ENCODE measurements around the gene FBXW12. TPM values are rescaled to one million over a fixed set of nuclear protein-coding genes. Genes with fewer than 3 reads are reported as not detected.
A peak's percentile ranks its signal among the peaks of the same experiment; 100 is the strongest.
"Not testable (repeated sequence)": the region's sequence is repeated elsewhere in the genome, so short reads cannot be mapped to it uniquely, and the experiment has no call there.

Gene FBXW12
- total RNA-seq = not detected in 3 replicates
- long read RNA-seq = 0 reads

- H3K9me3 Mint-ChIP-seq (ENCODE audit: low read depth) = no peaks in the 10 kb centered on the region
- peaks cover 4% of the 10 kb centered on the region for H3K27me3 Mint-ChIP-seq (ENCODE audit: low read depth)
- H3K36me3 Mint-ChIP-seq (ENCODE audit: low read depth) = no peaks in the 10 kb centered on the region
- H3K4me3 Mint-ChIP-seq (ENCODE audit: unreplicated experiment) = no peak within 1 kb of the TSS
- H3K27ac Mint-ChIP-seq (ENCODE audit: unreplicated experiment) = no peak within 1 kb of the TSS
- no peak for TF ChIP-seq CTCF (IDR thresholded peaks at IDR 0.05)
- H3K4me1 Mint-ChIP-seq (ENCODE audit: low read depth) = no peaks in the 10 kb centered on the region
- DNase-seq (ENCODE audit: low spot score) = no peak
These were observed at the start of gene FBXW12 for GRCh38 chr3:48371651-48372376. FBXW12 (plus strand) TSS chr3:48372219; CDS start chr3:48372768, 549 bp downstream.

GRCh38 chr3:48331706-48332435, 40.1 kb upstream of the FBXW12 start:
- peaks cover 19% of the 10 kb centered on the region for H3K27me3 Mint-ChIP-seq (ENCODE audit: low read depth)
- not testable (repeated sequence) for H3K27ac Mint-ChIP-seq (ENCODE audit: unreplicated experiment); H3K4me3 Mint-ChIP-seq (ENCODE audit: unreplicated experiment); H3K4me1 Mint-ChIP-seq (ENCODE audit: low read depth); H3K36me3 Mint-ChIP-seq (ENCODE audit: low read depth); H3K9me3 Mint-ChIP-seq (ENCODE audit: low read depth); DNase-seq (ENCODE audit: low spot score)

GRCh38 chr3:48333346-48334245, 38.4 kb upstream of the FBXW12 start, which contains the start of gene SPINK8:
SPINK8 (minus strand) TSS chr3:48333661; CDS start chr3:48328341, 5,320 bp downstream.
- H3K4me1 Mint-ChIP-seq (ENCODE audit: low read depth); H3K36me3 Mint-ChIP-seq (ENCODE audit: low read depth); H3K27ac Mint-ChIP-seq (ENCODE audit: unreplicated experiment); H3K9me3 Mint-ChIP-seq (ENCODE audit: low read depth); H3K4me3 Mint-ChIP-seq (ENCODE audit: unreplicated experiment); DNase-seq (ENCODE audit: low spot score): not testable (repeated sequence)
- H3K27me3 Mint-ChIP-seq (ENCODE audit: low read depth) = peaks cover 14% of the 10 kb centered on the region

GRCh38 chr3:48334605-48335004, 37.4 kb upstream of the FBXW12 start:
- Mint-ChIP-seq H3K36me3 (ENCODE audit: low read depth) (no peaks in the 10 kb centered on the region), H3K27ac (ENCODE audit: unreplicated experiment) (no peak overlapping the region), H3K4me3 (ENCODE audit: unreplicated experiment) (no peak overlapping the region), H3K4me1 (ENCODE audit: low read depth) (peaks cover 17% of the 10 kb centered on the region), H3K27me3 (ENCODE audit: low read depth) (peaks cover 14% of the 10 kb centered on the region), H3K9me3 (ENCODE audit: low read depth) (no peaks in the 10 kb centered on the region)
- DNase-seq (ENCODE audit: low spot score) = no peak
- TF ChIP-seq CTCF (IDR thresholded peaks at IDR 0.05) = no peak

GRCh38 chr3:48335286-48335685, 36.7 kb upstream of the FBXW12 start:
- H3K27ac Mint-ChIP-seq (ENCODE audit: unreplicated experiment) = not testable (repeated sequence)

GRCh38 chr3:48337536-48337935, 34.5 kb upstream of the FBXW12 start:
- DNase-seq (ENCODE audit: low spot score); H3K9me3 Mint-ChIP-seq (ENCODE audit: low read depth): not testable (repeated sequence)

More at GRCh38 chr3:48335286-48335685, 36.7 kb upstream of the FBXW12 start:
- H3K27me3 Mint-ChIP-seq (ENCODE audit: low read depth) = peaks cover 14% of the 10 kb centered on the region
- not testable (repeated sequence) for DNase-seq (ENCODE audit: low spot score); H3K9me3 Mint-ChIP-seq (ENCODE audit: low read depth); H3K4me3 Mint-ChIP-seq (ENCODE audit: unreplicated experiment); H3K36me3 Mint-ChIP-seq (ENCODE audit: low read depth)
- H3K4me1 Mint-ChIP-seq (ENCODE audit: low read depth) = peaks cover 17% of the 10 kb centered on the region

More at GRCh38 chr3:48337536-48337935, 34.5 kb upstream of the FBXW12 start:
- H3K4me3 Mint-ChIP-seq (ENCODE audit: unreplicated experiment); H3K36me3 Mint-ChIP-seq (ENCODE audit: low read depth); H3K27me3 Mint-ChIP-seq (ENCODE audit: low read depth): not testable (repeated sequence)
- Mint-ChIP-seq H3K27ac (ENCODE audit: unreplicated experiment) (peak overlapping the region; percentile 49), H3K4me1 (ENCODE audit: low read depth) (peaks cover 17% of the 10 kb centered on the region)

All from chondrocyte (in vitro differentiated cells).